Mesendoderm (in vitro differentiated cells): Measurements from ENCODE around the gene SGMS1.

Experiments used
- DNase-seq: peaks from one replicate; pipeline ENCODE4 v3.0.0; 2013
- H2AK5ac ChIP-seq: 2 replicates; pipeline ENCODE4 v1.6.1; 2013; ENCODE audit warnings: low read length, inconsistent platforms
- H2BK120ac ChIP-seq: 2 replicates; pipeline ENCODE4 v1.6.1; 2013; ENCODE audit warnings: low read depth, mild to moderate bottlenecking, low read length, moderate library complexity, mixed read lengths
- H2BK15ac ChIP-seq: replicated peaks from 2 replicates; pipeline ENCODE4 v1.6.1; 2013; ENCODE audit warnings: low read depth, mild to moderate bottlenecking, moderate library complexity
- H2BK5ac ChIP-seq: 2 replicates; pipeline ENCODE4 v1.6.1; 2013; ENCODE audit warnings: low read length, inconsistent platforms
- H3K18ac ChIP-seq: 2 replicates; pipeline ENCODE4 v1.6.1; 2013; ENCODE audit warnings: mild to moderate bottlenecking, low read length, mixed read lengths
- H3K23ac ChIP-seq: one replicate; pipeline ENCODE4 v1.6.1; 2013; ENCODE audit warnings: low read length
- H3K27ac ChIP-seq: 2 replicates; pipeline ENCODE4 v1.5.1; 2013; ENCODE audit warnings: low read depth, mild to moderate bottlenecking, inconsistent platforms, low read length, moderate library complexity
- H3K27me3 ChIP-seq: 2 replicates; pipeline ENCODE4 v1.6.1; 2013; ENCODE audit warnings: low read length, control low read depth, mild to moderate bottlenecking, inconsistent platforms; ENCODE audit not compliant: insufficient read depth, poor library complexity
- H3K36me3 ChIP-seq: 2 replicates; pipeline ENCODE4 v1.6.1; 2013; ENCODE audit warnings: low read length, inconsistent platforms; ENCODE audit not compliant: control insufficient read depth, insufficient read depth
- H3K4ac ChIP-seq: one replicate; pipeline ENCODE4 v1.6.1; 2013; ENCODE audit warnings: low read depth, mild to moderate bottlenecking, low read length, moderate library complexity
- H3K4me1 ChIP-seq: 2 replicates; pipeline ENCODE4 v1.6.1; 2013; ENCODE audit warnings: low read depth, low read length, inconsistent platforms; ENCODE audit not compliant: control insufficient read depth
- H3K4me2 ChIP-seq: 2 replicates; pipeline ENCODE4 v1.6.1; 2013; ENCODE audit warnings: low read length
- H3K4me3 ChIP-seq: 2 replicates; pipeline ENCODE4 v1.5.1; 2013; ENCODE audit warnings: mild to moderate bottlenecking, low read length
- H3K56ac ChIP-seq: one replicate; pipeline ENCODE4 v1.6.1; 2013; ENCODE audit warnings: low read length
- H3K79me1 ChIP-seq: 2 replicates; pipeline ENCODE4 v1.6.1; 2013; ENCODE audit warnings: low read length, inconsistent platforms
- H3K79me2 ChIP-seq: 2 replicates; pipeline ENCODE4 v1.6.1; 2013; ENCODE audit warnings: mild to moderate bottlenecking, low read length; ENCODE audit not compliant: control insufficient read depth, insufficient read depth
- H3K9ac ChIP-seq: 2 replicates; pipeline ENCODE4 v1.6.1; 2013; ENCODE audit warnings: low read length, inconsistent platforms
- H4K5ac ChIP-seq: one replicate; pipeline ENCODE4 v1.6.1; 2013; ENCODE audit warnings: low read length
- H4K8ac ChIP-seq: one replicate; pipeline ENCODE4 v1.6.1; 2013; ENCODE audit warnings: low read depth, mild to moderate bottlenecking, control low read depth, low read length, moderate library complexity
- WGBS: extraction: QIAGEN DNeasy Blood & Tissue Kit; methylation state at CpG from one replicate; pipeline ENCODE4 v1.1.7; 2013; ENCODE audit warnings: low lambda C conversion rate, missing lambda C conversion rate; ENCODE audit not compliant: insufficient coverage; ENCODE audit errors: extremely low coverage; 5-methylcytosine and 5-hydroxymethylcytosine counted together

The SGMS1 gene

DNA sequence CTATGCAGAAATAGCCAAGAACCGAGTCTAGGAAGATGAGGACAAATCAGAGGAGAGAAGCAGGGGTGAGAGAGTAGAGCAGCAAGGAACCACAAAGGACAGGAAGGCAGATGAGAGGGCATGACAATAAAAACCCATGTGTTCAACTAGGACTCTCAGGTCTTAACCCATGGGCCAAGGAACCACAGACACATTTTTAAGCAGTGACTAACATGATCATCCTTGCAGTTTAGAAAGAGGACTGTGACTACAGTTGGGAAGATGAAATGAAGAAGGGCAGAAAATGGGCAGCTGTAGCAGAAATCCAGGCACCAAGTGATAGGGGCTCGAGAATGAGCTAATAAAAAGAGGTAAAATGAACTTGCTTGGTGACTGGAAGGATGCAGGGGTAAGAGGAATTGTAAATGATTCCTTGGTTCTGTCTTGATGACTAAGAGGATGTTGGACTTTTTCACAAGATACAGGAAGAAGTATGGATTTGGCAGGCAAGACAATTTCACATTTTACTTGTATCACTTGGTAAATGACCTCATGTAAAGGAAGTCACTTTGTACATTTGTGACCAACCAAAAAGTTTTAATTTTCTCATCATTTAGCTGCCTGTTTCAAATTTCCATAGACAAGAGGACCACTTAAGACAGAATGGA lies 22.8 kb downstream of the SGMS1 start:
- DNase-seq: no peak
- H3K56ac ChIP-seq: no peak overlapping the region
- no peak overlapping the region for H3K23ac ChIP-seq
- no peak overlapping the region for H2AK5ac ChIP-seq
- H2BK15ac ChIP-seq: no peak overlapping the region
- peaks cover 2% of the 10 kb centered on the region for H3K79me2 ChIP-seq
- WGBS: no CpG with 5 or more reads among the region's 2 CpGs
- H3K27ac ChIP-seq: no peak overlapping the region
- H3K9ac ChIP-seq: no peak overlapping the region
- no peaks in the 10 kb centered on the region for H3K27me3 ChIP-seq
- peaks cover 6% of the 10 kb centered on the region for H3K4me1 ChIP-seq
- no peak overlapping the region for H3K18ac ChIP-seq
- no peak overlapping the region for H4K5ac ChIP-seq
- H3K4ac ChIP-seq: no peak overlapping the region
- H2BK120ac ChIP-seq: no peak overlapping the region
- no peak overlapping the region for H3K4me2 ChIP-seq
- H3K4me3 ChIP-seq: no peak overlapping the region
- peaks cover 2% of the 10 kb centered on the region for H3K79me1 ChIP-seq
- no peak overlapping the region for H2BK5ac ChIP-seq
- H3K36me3 ChIP-seq: no peaks in the 10 kb centered on the region
- no peak overlapping the region for H4K8ac ChIP-seq

DNA sequence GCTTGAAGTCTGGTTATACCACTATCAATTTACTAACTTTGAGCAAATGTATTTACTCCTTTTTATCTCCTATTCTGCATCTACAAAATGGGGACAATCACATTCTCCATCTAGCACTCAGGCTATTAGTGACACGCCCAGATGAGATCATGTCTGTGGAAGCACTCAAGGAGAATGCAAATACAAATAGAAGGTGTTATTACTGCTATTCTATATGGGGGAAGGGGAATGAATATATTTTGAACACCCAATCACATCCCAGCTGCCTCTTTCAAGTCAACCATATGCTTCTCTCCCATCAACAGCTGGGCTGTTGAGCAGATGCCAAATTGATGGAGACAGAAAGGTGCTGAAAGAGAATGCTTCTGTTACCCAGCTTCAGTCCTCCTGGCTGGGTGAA lies 23.5 kb downstream of the SGMS1 start:
- Histone ChIP-seq H2AK5ac (no peak overlapping the region), H3K79me1 (peaks cover 2% of the 10 kb centered on the region), H3K27me3 (no peaks in the 10 kb centered on the region), H3K27ac (no peak overlapping the region), H4K8ac (no peak overlapping the region), H3K23ac (no peak overlapping the region), H2BK15ac (no peak overlapping the region), H2BK120ac (no peak overlapping the region), H3K18ac (no peak overlapping the region), H3K4ac (no peak overlapping the region), H3K4me3 (no peak overlapping the region), H3K56ac (no peak overlapping the region), H3K36me3 (no peaks in the 10 kb centered on the region), H3K79me2 (peaks cover 2% of the 10 kb centered on the region), H3K4me2 (no peak overlapping the region), H4K5ac (no peak overlapping the region), H2BK5ac (no peak overlapping the region), H3K9ac (no peak overlapping the region), H3K4me1 (peaks cover 6% of the 10 kb centered on the region)
- WGBS: no CpG with 5 or more reads among the region's 1 CpG
- no peak for DNase-seq

DNA sequence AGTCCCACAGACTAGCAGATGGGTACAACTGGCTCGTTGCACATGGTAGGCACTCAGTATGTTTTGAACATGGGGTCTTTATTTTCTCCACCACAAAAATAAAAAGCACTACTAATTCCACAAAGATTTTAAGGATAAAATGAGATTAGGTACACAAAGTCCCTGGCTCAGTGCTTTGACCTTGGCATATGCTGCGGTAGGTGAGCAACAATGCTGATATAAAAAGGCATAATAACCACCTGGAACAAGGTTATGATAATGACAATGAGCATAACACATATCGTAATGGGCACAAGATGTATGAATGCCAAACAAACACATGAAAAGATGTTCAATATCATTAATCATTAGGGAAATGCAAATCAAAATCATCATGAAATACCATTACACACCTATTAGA lies 26.9 kb downstream of the SGMS1 start:
- Histone ChIP-seq H3K27me3 (no peaks in the 10 kb centered on the region), H3K23ac (no peak overlapping the region), H3K56ac (no peak overlapping the region), H4K8ac (no peak overlapping the region), H3K36me3 (no peaks in the 10 kb centered on the region), H3K79me2 (no peaks in the 10 kb centered on the region), H3K79me1 (peaks cover 2% of the 10 kb centered on the region), H3K27ac (no peak overlapping the region), H2BK120ac (no peak overlapping the region), H2AK5ac (no peak overlapping the region), H3K18ac (no peak overlapping the region), H3K4ac (no peak overlapping the region), H2BK5ac (no peak overlapping the region), H3K4me3 (no peak overlapping the region), H4K5ac (no peak overlapping the region), H2BK15ac (no peak overlapping the region), H3K9ac (no peak overlapping the region), H3K4me1 (peaks cover 4% of the 10 kb centered on the region), H3K4me2 (no peak overlapping the region)
- no peak for DNase-seq
- no CpG with 5 or more reads among the region's 3 CpGs for WGBS

DNA sequence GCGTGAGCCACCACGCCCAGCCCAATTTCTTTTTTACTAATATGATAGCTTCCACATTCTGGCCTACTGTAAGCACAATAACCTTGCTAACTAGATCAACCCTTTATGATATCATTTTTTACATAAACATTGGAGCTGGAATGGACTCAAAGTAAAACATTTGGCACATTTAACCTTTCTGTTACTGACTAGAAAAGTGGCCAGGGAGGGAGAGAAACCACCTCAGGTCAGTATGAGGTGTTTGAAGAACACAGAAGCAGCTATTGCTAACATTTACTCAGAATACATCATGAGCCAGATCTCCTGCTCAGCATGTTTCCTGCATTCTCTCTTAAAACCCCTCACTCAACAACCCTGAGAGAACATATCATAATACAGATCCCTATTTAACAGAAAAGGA lies 27.3 kb downstream of the SGMS1 start:
- Histone ChIP-seq H4K5ac (no peak overlapping the region), H3K4ac (no peak overlapping the region), H3K56ac (no peak overlapping the region), H2BK5ac (no peak overlapping the region), H3K23ac (no peak overlapping the region), H3K4me3 (no peak overlapping the region), H2BK15ac (no peak overlapping the region), H4K8ac (no peak overlapping the region), H2AK5ac (no peak overlapping the region), H3K4me2 (no peak overlapping the region), H3K18ac (no peak overlapping the region), H3K9ac (no peak overlapping the region), H3K4me1 (peaks cover 4% of the 10 kb centered on the region), H3K79me1 (peaks cover 2% of the 10 kb centered on the region), H3K79me2 (no peaks in the 10 kb centered on the region), H2BK120ac (no peak overlapping the region), H3K27ac (no peak overlapping the region), H3K36me3 (no peaks in the 10 kb centered on the region), H3K27me3 (no peaks in the 10 kb centered on the region)
- WGBS: no CpG with 5 or more reads among the region's 2 CpGs
- DNase-seq: no peak

DNA sequence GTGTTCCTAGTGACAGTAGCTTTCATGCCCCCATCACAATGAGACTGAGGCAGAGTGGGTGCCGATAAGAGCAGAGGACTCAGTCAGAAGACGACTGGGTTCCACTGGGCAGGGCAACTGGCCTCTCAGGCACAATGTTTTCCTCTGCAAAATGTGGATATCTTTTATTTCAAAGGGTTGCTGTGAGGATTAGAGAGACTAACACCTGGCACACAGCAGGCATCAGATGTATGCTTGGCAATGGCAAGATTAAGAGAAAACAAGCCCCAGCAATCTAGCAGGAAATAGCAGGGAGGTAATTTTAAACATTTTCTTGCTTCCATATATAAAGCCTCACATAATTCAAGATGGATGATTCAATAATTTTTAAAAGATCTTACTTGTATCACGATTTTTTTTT lies 28.0 kb downstream of the SGMS1 start:
- Histone ChIP-seq H3K18ac (no peak overlapping the region), H3K27me3 (no peaks in the 10 kb centered on the region), H3K36me3 (no peaks in the 10 kb centered on the region), H3K4me3 (no peak overlapping the region), H4K8ac (no peak overlapping the region), H3K4ac (no peak overlapping the region), H3K79me1 (peaks cover 2% of the 10 kb centered on the region), H3K79me2 (no peaks in the 10 kb centered on the region), H4K5ac (no peak overlapping the region), H3K9ac (no peak overlapping the region), H3K27ac (no peak overlapping the region), H2AK5ac (no peak overlapping the region), H3K4me2 (no peak overlapping the region), H2BK15ac (no peak overlapping the region), H3K56ac (no peak overlapping the region), H2BK120ac (no peak overlapping the region), H3K23ac (no peak overlapping the region), H3K4me1 (peaks cover 4% of the 10 kb centered on the region), H2BK5ac (no peak overlapping the region)
- WGBS: no CpG with 5 or more reads among the region's 3 CpGs
- DNase-seq: no peak
